ENCODE measurements around the gene PPM1M. TPM values are rescaled to one million over a fixed set of nuclear protein-coding genes. Genes with fewer than 3 reads are reported as not detected.
A peak's percentile ranks its signal among the peaks of the same experiment; 100 is the strongest.
"Not testable (repeated sequence)": the region's sequence is repeated elsewhere in the genome, so short reads cannot be mapped to it uniquely, and the experiment has no call there.

The PPM1M gene
- total RNA-seq, 2 donors from 2014 or later: 5.7 to 8.1 TPM

DNA sequence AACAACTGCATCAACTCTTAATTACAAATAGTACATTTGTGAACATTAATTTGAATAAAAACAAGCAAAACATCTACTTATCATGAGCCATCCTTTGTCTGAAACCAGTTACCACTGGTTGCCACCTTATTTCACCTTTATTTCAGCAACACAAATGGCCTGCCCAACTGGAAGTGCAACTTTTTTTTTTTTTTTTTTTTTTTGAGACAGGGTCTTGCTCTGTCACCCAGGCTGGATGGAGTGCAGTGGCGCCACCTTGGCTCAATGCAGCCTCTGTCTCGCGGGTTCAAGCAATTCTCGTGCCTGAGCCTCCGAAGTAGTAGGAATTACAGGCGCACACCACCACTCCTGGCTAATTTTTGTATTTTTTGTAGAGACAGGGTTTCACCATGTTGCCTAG lies 19.8 kb downstream of the PPM1M start:
- TF ChIP-seq, protein P1, sequence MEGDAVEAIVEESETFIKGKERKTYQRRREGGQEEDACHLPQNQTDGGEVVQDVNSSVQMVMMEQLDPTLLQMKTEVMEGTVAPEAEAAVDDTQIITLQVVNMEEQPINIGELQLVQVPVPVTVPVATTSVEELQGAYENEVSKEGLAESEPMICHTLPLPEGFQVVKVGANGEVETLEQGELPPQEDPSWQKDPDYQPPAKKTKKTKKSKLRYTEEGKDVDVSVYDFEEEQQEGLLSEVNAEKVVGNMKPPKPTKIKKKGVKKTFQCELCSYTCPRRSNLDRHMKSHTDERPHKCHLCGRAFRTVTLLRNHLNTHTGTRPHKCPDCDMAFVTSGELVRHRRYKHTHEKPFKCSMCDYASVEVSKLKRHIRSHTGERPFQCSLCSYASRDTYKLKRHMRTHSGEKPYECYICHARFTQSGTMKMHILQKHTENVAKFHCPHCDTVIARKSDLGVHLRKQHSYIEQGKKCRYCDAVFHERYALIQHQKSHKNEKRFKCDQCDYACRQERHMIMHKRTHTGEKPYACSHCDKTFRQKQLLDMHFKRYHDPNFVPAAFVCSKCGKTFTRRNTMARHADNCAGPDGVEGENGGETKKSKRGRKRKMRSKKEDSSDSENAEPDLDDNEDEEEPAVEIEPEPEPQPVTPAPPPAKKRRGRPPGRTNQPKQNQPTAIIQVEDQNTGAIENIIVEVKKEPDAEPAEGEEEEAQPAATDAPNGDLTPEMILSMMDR (IDR thresholded peaks at IDR 0.05): no peak
- Histone ChIP-seq H3K9me3 (no peaks in the 10 kb centered on the region), H3K4me1 (peaks cover 0 to 23% of the 10 kb centered on the region in 2 donors), H3K36me3 (peaks cover 89% of the 10 kb centered on the region), H3K27me3 (no peaks in the 10 kb centered on the region), H3K27ac (no peak overlapping the region), H3K4me3 (no peak overlapping the region)
- no peak for DNase-seq (ENCODE audit: low spot score)

DNA sequence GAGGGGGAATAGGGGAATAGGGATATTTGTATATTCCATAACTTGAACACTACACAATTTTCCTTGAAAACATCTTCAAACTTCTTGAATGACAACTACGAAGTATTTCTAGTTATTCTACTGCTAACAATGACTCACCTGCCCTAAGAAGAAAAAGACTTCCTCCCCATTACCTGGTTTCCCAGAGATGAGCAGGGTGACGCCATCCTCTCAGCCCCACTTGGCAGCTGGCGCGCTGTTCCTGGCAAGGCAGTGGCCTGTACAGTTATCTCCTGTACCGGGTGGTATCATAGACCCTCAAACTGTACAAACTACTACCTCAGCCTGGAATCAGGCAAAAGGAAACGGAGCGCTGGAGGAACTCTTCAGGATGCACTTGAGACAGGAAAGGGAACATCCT lies 22.5 kb downstream of the PPM1M start:
- peaks cover 68% of the 10 kb centered on the region for H3K36me3 ChIP-seq

DNA sequence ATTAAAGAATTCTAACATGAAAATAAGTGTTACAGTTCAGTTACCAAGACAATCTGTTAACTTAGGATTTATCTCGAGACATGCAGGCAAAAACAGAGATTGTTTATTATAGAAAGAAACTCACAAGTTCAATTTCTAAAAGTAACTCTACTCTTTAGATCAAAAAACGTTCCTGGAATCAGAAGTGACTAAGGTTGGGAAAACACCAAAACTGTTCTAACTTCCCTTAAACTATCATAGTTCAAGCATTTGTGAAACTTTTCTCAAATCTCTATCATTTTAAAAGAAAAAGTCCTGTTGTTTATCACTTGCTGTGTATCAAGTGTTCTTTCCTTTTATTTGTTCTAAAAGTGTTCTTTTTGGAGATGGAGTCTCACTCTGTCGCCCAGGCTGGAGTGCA lies 24.2 kb downstream of the PPM1M start:
- Histone ChIP-seq H3K4me3 (no peak overlapping the region), H3K27ac (peak overlapping the region in 1 of 2 donors; percentile 46), H3K27me3 (no peaks in the 10 kb centered on the region), H3K36me3 (peaks cover 55% of the 10 kb centered on the region), H3K9me3 (no peaks in the 10 kb centered on the region), H3K4me1 (peaks cover 0 to 64% of the 10 kb centered on the region in 2 donors)
- no peak for DNase-seq (ENCODE audit: low spot score)
- TF ChIP-seq, protein P1 (IDR thresholded peaks at IDR 0.05): no peak

More for the DNA sequence above, 22.5 kb downstream of the PPM1M start:
- DNase-seq (ENCODE audit: low spot score): peak; percentile 30
- Histone ChIP-seq H3K27ac (no peak overlapping the region), H3K4me3 (no peak overlapping the region), H3K9me3 (no peaks in the 10 kb centered on the region), H3K27me3 (no peaks in the 10 kb centered on the region), H3K4me1 (peaks cover 0 to 48% of the 10 kb centered on the region in 2 donors)
- TF ChIP-seq, protein P1 (IDR thresholded peaks at IDR 0.05): no peak

DNA sequence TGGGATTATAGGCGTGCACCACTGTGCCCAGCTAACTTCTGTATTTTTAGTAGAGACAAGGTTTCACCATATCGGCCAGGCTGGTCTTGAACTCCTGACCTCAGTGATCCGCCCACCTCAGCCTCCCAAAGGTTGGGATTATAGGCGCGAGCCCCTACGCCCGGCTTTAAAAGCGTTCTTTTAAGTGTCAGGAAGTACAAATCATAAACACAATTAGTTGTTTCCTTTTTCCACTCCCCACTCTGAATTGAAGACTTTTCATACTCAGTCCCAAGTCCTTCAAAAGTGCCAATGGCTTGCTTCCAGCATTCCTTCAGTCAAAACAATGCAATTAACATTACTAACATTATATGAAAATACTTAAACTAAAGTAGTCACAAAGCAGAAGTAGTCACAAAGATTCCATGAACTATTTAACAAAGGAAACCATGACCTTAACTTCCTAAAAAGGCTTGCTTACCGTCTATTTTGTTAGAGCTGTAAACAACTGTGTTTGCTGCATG lies 24.7 kb downstream of the PPM1M start:
- Histone ChIP-seq H3K4me1 (peaks cover 0 to 69% of the 10 kb centered on the region in 2 donors), H3K36me3 (peaks cover 49% of the 10 kb centered on the region), H3K4me3 (no peak overlapping the region), H3K27ac (peak overlapping the region; percentile 18 to 46), H3K9me3 (no peaks in the 10 kb centered on the region), H3K27me3 (no peaks in the 10 kb centered on the region)
- TF ChIP-seq, protein P1 (IDR thresholded peaks at IDR 0.05): no peak
- peak; percentile 55 for DNase-seq (ENCODE audit: low spot score)

DNA sequence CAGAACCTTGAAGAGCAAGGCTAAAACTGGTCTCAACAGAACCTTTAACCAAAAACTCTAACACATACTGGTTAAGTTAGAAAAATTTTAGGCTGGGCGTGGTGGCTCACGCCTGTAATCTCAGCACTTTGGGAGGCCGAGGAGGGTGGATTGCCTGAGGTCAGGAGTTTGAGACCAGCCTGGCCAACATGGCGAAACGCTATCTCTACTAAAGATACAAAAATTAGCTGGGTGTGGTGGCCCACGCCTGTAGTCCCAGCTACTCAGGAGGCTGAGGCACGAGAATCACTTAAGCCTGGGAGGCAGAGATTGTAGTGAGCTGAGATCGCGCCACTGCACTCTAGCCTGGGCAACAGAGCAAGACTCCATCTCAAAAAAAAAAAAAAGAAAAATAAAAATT lies 26.6 kb downstream of the PPM1M start:
- not testable (repeated sequence) for H3K27ac ChIP-seq; H3K4me3 ChIP-seq; DNase-seq (ENCODE audit: low spot score); H3K9me3 ChIP-seq; H3K27me3 ChIP-seq
- H3K4me1 ChIP-seq: peaks cover 0 to 87% of the 10 kb centered on the region in 2 donors
- peaks cover 31% of the 10 kb centered on the region for H3K36me3 ChIP-seq

DNA sequence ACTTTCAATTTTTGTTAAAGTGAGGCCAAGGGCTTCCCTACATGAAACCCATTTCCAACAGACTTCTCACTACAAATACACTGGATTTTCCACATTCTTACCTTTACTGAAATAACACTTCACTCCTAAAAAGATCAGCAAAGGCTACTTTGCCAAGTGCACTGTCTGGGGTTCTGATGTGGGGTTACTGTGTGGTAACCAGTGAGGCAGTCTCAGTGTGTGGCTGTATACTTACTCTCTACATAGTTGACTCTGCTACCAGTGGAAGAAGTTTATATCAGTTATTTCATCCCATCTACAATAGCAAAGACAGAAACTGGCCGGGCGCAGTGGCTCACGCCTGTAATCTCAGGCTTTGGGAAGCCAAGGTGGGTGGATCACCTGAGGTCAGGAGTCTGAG lies 27.3 kb downstream of the PPM1M start:
- no peak for DNase-seq (ENCODE audit: low spot score)
- peaks cover 24% of the 10 kb centered on the region for H3K36me3 ChIP-seq

DNA sequence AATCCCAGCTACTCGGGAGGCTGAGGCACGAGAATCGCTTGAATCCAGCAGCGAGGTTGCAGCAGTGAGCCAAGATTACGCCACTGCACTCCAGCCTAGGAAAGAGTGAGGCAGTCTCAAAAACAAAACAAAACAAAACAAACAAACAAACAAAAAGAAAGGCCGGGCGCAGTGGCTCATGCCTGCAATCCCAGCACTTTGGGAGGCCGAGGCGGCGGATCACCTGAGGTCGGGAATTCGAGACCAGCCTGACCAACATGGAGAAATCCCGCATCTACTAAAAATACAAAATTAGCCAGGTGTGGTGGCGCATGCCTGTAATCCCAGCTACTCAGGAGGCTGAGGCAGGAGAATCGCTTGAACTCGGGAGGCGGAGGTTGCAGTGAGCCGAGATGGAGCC lies 29.2 kb downstream of the PPM1M start:
- H3K27me3 ChIP-seq; H3K9me3 ChIP-seq; H3K4me3 ChIP-seq; H3K36me3 ChIP-seq; DNase-seq (ENCODE audit: low spot score); H3K27ac ChIP-seq: not testable (repeated sequence)
- H3K4me1 ChIP-seq: peaks cover 0 to 81% of the 10 kb centered on the region in 2 donors

More for the DNA sequence above, 27.3 kb downstream of the PPM1M start:
- Histone ChIP-seq H3K4me1 (peaks cover 0 to 88% of the 10 kb centered on the region in 2 donors), H3K27me3 (no peaks in the 10 kb centered on the region), H3K9me3 (no peaks in the 10 kb centered on the region), H3K4me3 (no peak overlapping the region), H3K27ac (no peak overlapping the region)
- TF ChIP-seq, protein P1 (IDR thresholded peaks at IDR 0.05): no peak
